Liver (tissue), 3 donors: ENCODE results near the gene GCLC.

Experiments
- CTCF ChIP-seq: fragments of 150-350 bp; IDR thresholded peaks from 2 replicates; pipeline ENCODE4 v1.5.1; 2017; ENCODE audit warnings: improper control_type of control experiment, low read depth, low read length; ENCODE audit not compliant: missing input control
- GABPA ChIP-seq, 2 donors: IDR thresholded peaks in 1 of 2; conservative IDR thresholded peaks in 1 of 2; 2 replicates each; pipeline ENCODE4 v1.6.1; 2016; ENCODE audit warnings: antibody characterized with exemption in 2 of 2, mild to moderate bottlenecking in 1 of 2, moderate library complexity in 1 of 2
- JUND ChIP-seq, 2 donors: IDR thresholded peaks; 2 replicates each; pipeline ENCODE4 v1.6.1; 2016; ENCODE audit warnings: antibody characterized with exemption in 2 of 2
- MAX ChIP-seq: IDR thresholded peaks from 2 replicates; pipeline ENCODE4 v1.6.1; 2016; ENCODE audit warnings: antibody characterized with exemption
- donor health status: healthy.
- donor health status: healthy.

GRCh38 chr6:53474010-53474409 lies 70.9 kb downstream of the GCLC start:
- no peak for TF ChIP-seq MAX
- no peak for TF ChIP-seq GABPA (IDR thresholded peaks at IDR 0.05 in 1 of 2, conservative IDR thresholded peaks at IDR 0.05 in 1 of 2)
- no peak for TF ChIP-seq CTCF
- no peak for TF ChIP-seq JUND (IDR thresholded peaks at IDR 0.05)
